ENCODE results near the gene MAP2K3. TPM values are rescaled to one million over a fixed set of nuclear protein-coding genes. Genes with fewer than 3 reads are reported as not detected.

Gene MAP2K3
- total RNA-seq, 2 experiments from 2014 or later = 27.8 to 71.5 TPM

DNA sequence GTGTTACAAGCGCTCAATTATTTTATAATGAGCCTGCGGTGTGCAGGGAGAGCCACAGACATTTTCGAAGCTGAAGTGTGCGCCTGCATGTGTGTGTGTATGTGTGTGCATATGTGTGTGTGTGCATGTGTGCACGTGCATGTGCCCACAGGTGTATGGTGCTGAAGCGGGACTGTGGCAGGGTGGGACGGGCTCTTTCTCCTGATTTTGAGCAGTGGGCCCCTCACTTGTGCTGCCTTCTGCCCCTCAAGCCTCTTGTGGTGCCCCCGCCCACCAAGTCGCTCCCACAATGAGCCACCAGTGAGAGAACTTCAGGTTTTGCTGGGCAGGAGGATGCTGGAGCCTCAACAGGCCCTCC, 75.0 kb downstream of the MAP2K3 start:
- no peaks in the 10 kb centered on the region for H3K9me3 ChIP-seq (ENCODE audit: low read length)
- no peak for DNase-seq (ENCODE audit: low spot score)
- intact Hi-C loops (cut with micrococcal nuclease; ENCODE audit: unreplicated experiment) = no loop called here
- no peaks in the 10 kb centered on the region for H3K4me1 ChIP-seq (ENCODE audit: insufficient read depth, low read length, poor library complexity, severe bottlenecking)
- BruUV-seq (replicated peaks) = no TSS peak
- H3K36me3 ChIP-seq (ENCODE audit: insufficient read depth, low read length) = no peaks in the 10 kb centered on the region
- ChIA-PET CTCF (ENCODE audit: unreplicated experiment) (interaction anchor here (0.6 to 1.0 kb wide), 2 partner anchors 13 kb away, joined by 3 read pairs; no protein-coding TSS in a partner anchor), POLR2A (no interaction called here)
- TF ChIP-seq, protein P1, sequence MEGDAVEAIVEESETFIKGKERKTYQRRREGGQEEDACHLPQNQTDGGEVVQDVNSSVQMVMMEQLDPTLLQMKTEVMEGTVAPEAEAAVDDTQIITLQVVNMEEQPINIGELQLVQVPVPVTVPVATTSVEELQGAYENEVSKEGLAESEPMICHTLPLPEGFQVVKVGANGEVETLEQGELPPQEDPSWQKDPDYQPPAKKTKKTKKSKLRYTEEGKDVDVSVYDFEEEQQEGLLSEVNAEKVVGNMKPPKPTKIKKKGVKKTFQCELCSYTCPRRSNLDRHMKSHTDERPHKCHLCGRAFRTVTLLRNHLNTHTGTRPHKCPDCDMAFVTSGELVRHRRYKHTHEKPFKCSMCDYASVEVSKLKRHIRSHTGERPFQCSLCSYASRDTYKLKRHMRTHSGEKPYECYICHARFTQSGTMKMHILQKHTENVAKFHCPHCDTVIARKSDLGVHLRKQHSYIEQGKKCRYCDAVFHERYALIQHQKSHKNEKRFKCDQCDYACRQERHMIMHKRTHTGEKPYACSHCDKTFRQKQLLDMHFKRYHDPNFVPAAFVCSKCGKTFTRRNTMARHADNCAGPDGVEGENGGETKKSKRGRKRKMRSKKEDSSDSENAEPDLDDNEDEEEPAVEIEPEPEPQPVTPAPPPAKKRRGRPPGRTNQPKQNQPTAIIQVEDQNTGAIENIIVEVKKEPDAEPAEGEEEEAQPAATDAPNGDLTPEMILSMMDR (conservative IDR thresholded peaks at IDR 0.05; ENCODE audit: low read length) = no peak
- no peak for TF ChIP-seq EZH2phosphoT487 (IDR thresholded peaks at IDR 0.05; ENCODE audit: borderline replicate concordance, low read depth, low read length)
- H4K20me1 ChIP-seq (ENCODE audit: insufficient read depth, low read length) = no peaks in the 10 kb centered on the region
- no peak overlapping the region for H3K4me3 ChIP-seq (ENCODE audit: low read depth, low read length, poor library complexity, severe bottlenecking)
- no peak overlapping the region for H3K4me2 ChIP-seq (ENCODE audit: low read length)
- H3K9me2 ChIP-seq (ENCODE audit: insufficient read depth, low read length) = no peaks in the 10 kb centered on the region
- H2AFZ ChIP-seq (ENCODE audit: low read length) = no peak overlapping the region
- no peak overlapping the region for H3K27ac ChIP-seq (ENCODE audit: low read depth, low read length, poor library complexity, severe bottlenecking)
- H3K79me2 ChIP-seq (ENCODE audit: insufficient read depth, low read depth, low read length) = no peaks in the 10 kb centered on the region

DNA sequence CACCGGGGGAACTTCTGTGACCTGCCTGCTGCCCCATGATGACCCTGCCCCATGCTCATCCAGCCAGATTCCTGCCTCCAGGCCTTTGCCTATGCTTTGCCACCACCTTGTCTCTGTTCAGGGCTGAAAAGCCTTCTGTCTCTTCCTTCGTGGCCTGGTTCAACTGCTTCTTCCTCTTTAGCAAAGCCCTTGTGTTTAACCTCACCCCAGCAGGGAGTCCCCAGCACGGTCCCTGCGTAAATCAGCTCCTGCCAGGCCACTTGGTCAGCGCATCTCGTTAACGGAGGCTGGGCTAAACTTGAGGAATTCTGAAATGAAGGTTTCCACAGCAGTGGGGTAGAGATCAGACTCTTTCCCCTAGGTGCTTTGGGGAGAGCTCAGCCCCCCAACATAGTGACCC, 75.5 kb downstream of the MAP2K3 start:
- ChIA-PET CTCF (ENCODE audit: unreplicated experiment) (interaction anchor here (1.0 kb wide), 1 partner anchor 13 kb away, joined by 3 read pairs; no protein-coding TSS in a partner anchor), POLR2A (interaction anchor here (0.9 kb wide), 1 partner anchor 9 kb away, joined by 3 read pairs; no protein-coding TSS in a partner anchor)
- Histone ChIP-seq H3K4me2 (ENCODE audit: low read length) (no peak overlapping the region), H4K20me1 (ENCODE audit: insufficient read depth, low read length) (no peaks in the 10 kb centered on the region), H3K36me3 (ENCODE audit: insufficient read depth, low read length) (no peaks in the 10 kb centered on the region), H3K9me3 (ENCODE audit: low read length) (no peaks in the 10 kb centered on the region), H3K4me3 (ENCODE audit: low read depth, low read length, poor library complexity, severe bottlenecking) (no peak overlapping the region), H3K27ac (ENCODE audit: low read depth, low read length, poor library complexity, severe bottlenecking) (no peak overlapping the region), H3K9me2 (ENCODE audit: insufficient read depth, low read length) (no peaks in the 10 kb centered on the region), H3K79me2 (ENCODE audit: insufficient read depth, low read depth, low read length) (no peaks in the 10 kb centered on the region), H3K4me1 (ENCODE audit: insufficient read depth, low read length, poor library complexity, severe bottlenecking) (no peaks in the 10 kb centered on the region), H2AFZ (ENCODE audit: low read length) (no peak overlapping the region)
- intact Hi-C loops (cut with micrococcal nuclease; ENCODE audit: unreplicated experiment) = no loop called here
- BruUV-seq (replicated peaks) = no TSS peak
- no peak for DNase-seq (ENCODE audit: low spot score)
- TF ChIP-seq, protein P1 (conservative IDR thresholded peaks at IDR 0.05; ENCODE audit: low read length) = no peak
- TF ChIP-seq EZH2phosphoT487 (IDR thresholded peaks at IDR 0.05; ENCODE audit: borderline replicate concordance, low read depth, low read length) = no peak

DNA sequence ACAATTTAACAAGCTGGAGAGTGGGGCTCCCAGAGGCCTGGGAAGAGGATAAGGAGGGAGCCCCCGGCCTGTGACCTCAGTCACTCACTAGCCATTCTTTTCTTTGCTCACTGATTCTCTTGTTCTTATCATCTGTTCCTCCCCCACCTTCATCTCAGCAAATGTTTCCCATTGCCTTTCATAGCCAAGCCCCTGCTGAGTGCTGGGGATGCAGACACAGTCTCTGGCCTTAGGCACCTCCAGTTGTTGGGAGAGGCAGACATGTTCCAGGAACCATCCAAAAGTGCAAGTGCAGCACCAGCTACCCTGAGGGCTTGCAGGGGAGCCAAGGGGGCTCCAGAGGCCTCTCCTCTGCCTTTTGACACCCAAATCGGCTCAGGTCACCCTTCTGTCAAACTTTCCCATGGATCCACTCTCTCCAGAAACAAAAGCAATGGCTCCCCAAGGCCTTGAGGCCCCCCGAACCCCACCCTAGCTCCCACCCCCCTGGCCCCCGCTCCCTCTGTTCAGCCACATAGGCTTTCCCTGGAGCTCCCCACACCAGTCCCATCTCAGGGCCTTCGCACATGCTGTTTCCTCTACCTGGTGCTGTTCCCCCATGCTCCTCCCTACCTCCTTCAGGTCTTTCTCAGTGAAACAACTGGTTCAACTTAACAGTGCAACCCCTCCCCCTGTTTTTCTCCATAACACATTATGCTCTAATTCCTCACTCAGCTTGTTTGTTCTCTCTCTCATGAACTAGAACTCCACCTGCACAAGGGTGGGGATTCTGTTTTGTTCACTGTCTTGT, 76.7 kb downstream of the MAP2K3 start:
- Histone ChIP-seq H4K20me1 (ENCODE audit: insufficient read depth, low read length) (no peaks in the 10 kb centered on the region), H3K4me1 (ENCODE audit: insufficient read depth, low read length, poor library complexity, severe bottlenecking) (no peaks in the 10 kb centered on the region), H2AFZ (ENCODE audit: low read length) (no peak overlapping the region), H3K4me2 (ENCODE audit: low read length) (no peak overlapping the region), H3K36me3 (ENCODE audit: insufficient read depth, low read length) (no peaks in the 10 kb centered on the region), H3K9me3 (ENCODE audit: low read length) (no peaks in the 10 kb centered on the region), H3K27ac (ENCODE audit: low read depth, low read length, poor library complexity, severe bottlenecking) (no peak overlapping the region), H3K4me3 (ENCODE audit: low read depth, low read length, poor library complexity, severe bottlenecking) (no peak overlapping the region), H3K79me2 (ENCODE audit: insufficient read depth, low read depth, low read length) (no peaks in the 10 kb centered on the region), H3K9me2 (ENCODE audit: insufficient read depth, low read length) (no peaks in the 10 kb centered on the region)
- intact Hi-C loops (cut with micrococcal nuclease; ENCODE audit: unreplicated experiment) = no loop called here
- ChIA-PET POLR2A (interaction anchor here (0.8 to 0.9 kb wide), 2 partner anchors 10 to 73 kb away, joined by 3 to 6 read pairs; no protein-coding TSS in a partner anchor), CTCF (ENCODE audit: unreplicated experiment) (no interaction called here)
- TF ChIP-seq, protein P1 (conservative IDR thresholded peaks at IDR 0.05; ENCODE audit: low read length) = no peak
- no peak for TF ChIP-seq EZH2phosphoT487 (IDR thresholded peaks at IDR 0.05; ENCODE audit: borderline replicate concordance, low read depth, low read length)
- BruUV-seq (replicated peaks) = no TSS peak
- DNase-seq (ENCODE audit: low spot score) = no peak
